Nephron (organoid): ENCODE data around the gene PON3.

Source experiments
- H3K27ac Mint-ChIP-seq, 3 experiments: 2 replicates each; pipeline ENCODE4 v1.8.0; 2020; ENCODE audit warnings: mixed read lengths in 3 of 3, mild to moderate bottlenecking in 2 of 3, moderate library complexity in 1 of 3
- H3K27me3 Mint-ChIP-seq: 2 replicates; pipeline ENCODE4 v1.8.0; 2021; ENCODE audit warnings: low read depth, mild to moderate bottlenecking, moderate library complexity, mixed read lengths
- H3K36me3 Mint-ChIP-seq: 2 replicates; pipeline ENCODE4 v1.8.0; 2020; ENCODE audit warnings: low read depth, mixed read lengths
- H3K4me1 Mint-ChIP-seq: 2 replicates; pipeline ENCODE4 v1.8.0; 2020; ENCODE audit warnings: mixed read lengths
- H3K4me3 Mint-ChIP-seq, 3 experiments: 2 replicates each; pipeline ENCODE4 v1.8.0; 2020; ENCODE audit warnings: mild to moderate bottlenecking in 3 of 3, mixed read lengths in 3 of 3, moderate library complexity in 2 of 3
- H3K9me3 Mint-ChIP-seq: 2 replicates; pipeline ENCODE4 v1.8.0; 2020; ENCODE audit warnings: mixed read lengths
- CTCF ChIP-seq, 3 experiments: fragments of 200-600 bp; sonication (generic); IDR thresholded peaks; one replicate each; pipeline ENCODE4 v1.5.0; 2021; ENCODE audit warnings: antibody characterized with exemption in 3 of 3; ENCODE audit not compliant: unreplicated experiment in 3 of 3

Gene PON3

DNA sequence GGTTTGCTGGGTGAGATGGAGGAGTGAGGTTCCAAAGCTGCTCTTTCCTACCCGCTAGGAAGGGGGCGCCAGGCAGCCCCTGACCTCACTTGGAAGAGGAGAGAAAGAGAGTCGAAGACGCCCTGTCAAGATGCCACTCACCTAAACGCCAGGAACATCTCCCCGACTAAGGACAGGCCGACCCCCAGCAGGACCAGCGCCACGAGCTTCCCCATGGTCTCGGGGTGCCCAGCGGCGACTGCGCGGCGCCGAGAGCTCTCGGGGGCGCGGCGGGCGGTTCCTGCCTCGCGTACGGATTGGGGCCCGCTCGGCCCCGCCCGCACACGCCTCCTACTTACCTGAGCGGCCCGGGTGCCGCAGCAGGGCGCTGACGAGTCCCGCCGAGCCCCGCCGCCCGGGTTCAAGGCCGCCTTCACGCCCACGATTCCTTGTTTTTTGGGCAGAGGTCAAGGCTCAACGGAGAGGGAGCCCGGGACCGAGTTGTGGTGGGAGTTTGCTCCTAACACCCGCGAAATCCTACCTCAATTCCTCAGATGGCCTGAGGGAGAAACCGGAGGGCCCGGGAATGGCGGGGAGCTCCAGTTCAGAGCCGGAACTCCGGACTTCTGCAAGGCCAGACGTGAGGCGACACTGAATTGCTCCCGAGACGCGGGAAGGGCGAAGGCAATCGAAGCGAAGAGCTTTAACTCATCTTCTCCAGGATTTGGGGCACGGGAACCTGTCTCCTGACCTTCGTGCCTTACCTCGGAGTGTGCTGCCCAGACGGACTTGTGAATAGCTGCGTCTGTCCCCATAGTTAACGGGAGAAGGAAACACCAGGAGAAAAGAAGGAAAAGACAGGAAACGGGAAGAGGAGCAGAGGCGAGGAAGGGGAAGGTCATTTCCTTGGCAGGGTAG lies at the start of gene PON3:
PON3 (minus strand) TSS at position 240 of the 897 bp plus-strand sequence; CDS start at position 215, 25 bp downstream.
- no peaks in the 10 kb centered on the region for H3K9me3 Mint-ChIP-seq
- peaks cover 9% of the 10 kb centered on the region for H3K4me1 Mint-ChIP-seq
- TF ChIP-seq CTCF (IDR thresholded peaks at IDR 0.05; ENCODE audit: unreplicated experiment in 3 of 3): no peak
- no peak within 1 kb of the TSS for H3K27ac Mint-ChIP-seq
- no peaks in the 10 kb centered on the region for H3K36me3 Mint-ChIP-seq
- no peak within 1 kb of the TSS for H3K4me3 Mint-ChIP-seq
- H3K27me3 Mint-ChIP-seq: no peaks in the 10 kb centered on the region

DNA sequence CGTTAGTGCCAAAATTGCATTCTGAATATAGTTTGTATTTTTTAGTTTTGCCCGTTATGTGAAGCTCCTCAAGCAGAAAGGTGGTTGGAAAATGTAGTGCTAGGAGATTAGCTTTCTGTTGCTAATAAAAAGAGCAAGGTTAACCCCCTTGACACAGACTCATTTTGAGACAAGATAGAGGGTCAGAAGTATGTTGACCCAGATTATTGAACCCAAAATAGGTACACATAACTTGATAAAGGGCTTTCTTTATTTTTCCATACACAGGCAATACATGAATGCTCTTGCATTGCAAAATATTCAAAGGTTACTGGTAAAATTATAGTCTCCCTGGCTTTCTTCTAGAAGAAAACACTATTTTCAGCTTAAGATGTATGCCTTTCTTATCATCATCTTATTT lies 48.6 kb upstream of the PON3 start:
- peak overlapping the region; percentile 49 to 70 (median 62) for H3K27ac Mint-ChIP-seq
- H3K36me3 Mint-ChIP-seq: no peaks in the 10 kb centered on the region
- no peaks in the 10 kb centered on the region for H3K27me3 Mint-ChIP-seq
- TF ChIP-seq CTCF (IDR thresholded peaks at IDR 0.05; ENCODE audit: unreplicated experiment in 3 of 3): no peak
- no peak overlapping the region for H3K4me3 Mint-ChIP-seq
- no peaks in the 10 kb centered on the region for H3K9me3 Mint-ChIP-seq
- no peaks in the 10 kb centered on the region for H3K4me1 Mint-ChIP-seq

- H3K4me3 Mint-ChIP-seq: peak overlapping the region in 2 of 3 experiments; percentile 1 to 22
- no peaks in the 10 kb centered on the region for H3K9me3 Mint-ChIP-seq
- H3K27ac Mint-ChIP-seq: peak overlapping the region; percentile 94 to 97 (median 94)
- H3K36me3 Mint-ChIP-seq: no peaks in the 10 kb centered on the region
- no peaks in the 10 kb centered on the region for H3K4me1 Mint-ChIP-seq
- no peaks in the 10 kb centered on the region for H3K27me3 Mint-ChIP-seq
- no peak for TF ChIP-seq CTCF (IDR thresholded peaks at IDR 0.05; ENCODE audit: unreplicated experiment in 3 of 3)
These were observed 45.1 kb upstream of the PON3 start for GRCh38 chr7:95441042-95441823.

GRCh38 chr7:95440394-95441038 lies 44.3 kb upstream of the PON3 start:
- H3K4me3 Mint-ChIP-seq: peak overlapping the region in 2 of 3 experiments; percentile 12 to 22
- H3K27ac Mint-ChIP-seq: peak overlapping the region; percentile 94 to 97 (median 94)
- H3K4me1 Mint-ChIP-seq: no peaks in the 10 kb centered on the region
- H3K36me3 Mint-ChIP-seq: no peaks in the 10 kb centered on the region
- no peak for TF ChIP-seq CTCF (IDR thresholded peaks at IDR 0.05; ENCODE audit: unreplicated experiment in 3 of 3)
- H3K9me3 Mint-ChIP-seq: no peaks in the 10 kb centered on the region
- no peaks in the 10 kb centered on the region for H3K27me3 Mint-ChIP-seq

- peak overlapping the region; percentile 90 to 99 (median 98) for H3K27ac Mint-ChIP-seq
- H3K9me3 Mint-ChIP-seq: no peaks in the 10 kb centered on the region
- H3K36me3 Mint-ChIP-seq: peaks cover 16% of the 10 kb centered on the region
- H3K27me3 Mint-ChIP-seq: no peaks in the 10 kb centered on the region
- H3K4me3 Mint-ChIP-seq: peak overlapping the region; percentile 33 to 80 (median 56)
- no peak for TF ChIP-seq CTCF (IDR thresholded peaks at IDR 0.05; ENCODE audit: unreplicated experiment in 3 of 3)
- peaks cover 23% of the 10 kb centered on the region for H3K4me1 Mint-ChIP-seq
These were observed 40.2 kb upstream of the PON3 start for GRCh38 chr7:95436407-95436806.
